Hematopoietic multipotent progenitor cell treated with erythropoietin and hydrocortisone succinate and interleukin-3 and kit ligand, for 8 days (in vitro differentiated cells): ENCODE measurements around the gene HESX1.

Experiments used
- DNase-seq: peaks from one replicate; pipeline ENCODE4 v3.0.0-alpha.2; 2015

HESX1 gene

GRCh38 chr3:57166660-57167059 is 33.1 kb downstream of the HESX1 start:
- no peak for DNase-seq

GRCh38 chr3:57165641-57166040 is 34.1 kb downstream of the HESX1 start:
- no peak for DNase-seq

GRCh38 chr3:57164657-57165573 is 34.9 kb downstream of the HESX1 start, which contains the start of gene IL17RD:
TSS of gene IL17RD (minus strand) at chr3:57165353. CDS start at chr3:57165286, 67 bp downstream.
- peak; percentile 62 for DNase-seq

GRCh38 chr3:57164217-57164656 is 35.5 kb downstream of the HESX1 start:
- peak; percentile 19 for DNase-seq

- DNase-seq = no peak
Measured at GRCh38 chr3:57163751-57164150, 36.0 kb downstream of the HESX1 start.

- no peak for DNase-seq
Measured at GRCh38 chr3:57161915-57162314, 37.9 kb downstream of the HESX1 start.

- DNase-seq = no peak
Measured at GRCh38 chr3:57160765-57161538, 38.8 kb downstream of the HESX1 start.

- no peak for DNase-seq
Measured at GRCh38 chr3:57160076-57160764, 39.6 kb downstream of the HESX1 start.

GRCh38 chr3:57158813-57159738 is 40.7 kb downstream of the HESX1 start:
- DNase-seq = peak; percentile 18

- DNase-seq = no peak
Measured at GRCh38 chr3:57158325-57158724, 41.5 kb downstream of the HESX1 start.

- DNase-seq = no peak
Measured at GRCh38 chr3:57157545-57157944, 42.2 kb downstream of the HESX1 start.

- no peak for DNase-seq
Measured at GRCh38 chr3:57155310-57155643, 44.5 kb downstream of the HESX1 start.

- no peak for DNase-seq
Measured at GRCh38 chr3:57154470-57155309, 45.1 kb downstream of the HESX1 start.

- no peak for DNase-seq
Measured at GRCh38 chr3:57152151-57153143, 47.3 kb downstream of the HESX1 start.

- no peak for DNase-seq
Measured at GRCh38 chr3:57151749-57152148, 48.0 kb downstream of the HESX1 start.

GRCh38 chr3:57151021-57151449 is 48.7 kb downstream of the HESX1 start:
- DNase-seq = no peak

GRCh38 chr3:57150113-57150581 is 49.6 kb downstream of the HESX1 start:
- no peak for DNase-seq
